GM21786 (cell line): Measurements from ENCODE around the gene KIAA0753.
"Not testable (repeated sequence)": the region's sequence is repeated elsewhere in the genome, so short reads cannot be mapped to it uniquely, and the experiment has no call there.

Experiments
- ATAC-seq: cut with Tn5 transposase; IDR thresholded peaks from one replicate; pipeline ENCODE4 v1.9.1; 2021; ENCODE audit not compliant: unreplicated experiment

KIAA0753 gene

DNA sequence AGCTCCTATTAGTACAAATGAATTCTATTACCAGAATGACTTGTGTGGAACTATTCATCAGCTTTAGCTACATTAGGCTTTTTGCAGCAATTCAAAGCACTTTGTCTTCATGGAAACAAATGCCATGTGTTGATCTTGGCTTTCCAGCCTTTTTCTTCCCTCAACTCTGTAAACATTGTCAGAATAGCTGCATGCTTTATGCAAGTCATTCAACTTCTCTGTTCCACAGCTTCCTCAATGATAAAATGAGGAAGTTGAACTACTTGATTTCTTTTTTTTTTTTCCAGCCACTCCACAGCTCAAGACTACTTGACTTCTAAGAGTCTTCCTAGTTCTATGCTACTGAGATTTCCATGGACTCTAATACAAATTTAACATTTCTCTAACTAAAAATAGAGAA is 41.1 kb downstream of the KIAA0753 start:
- no peak for ATAC-seq

DNA sequence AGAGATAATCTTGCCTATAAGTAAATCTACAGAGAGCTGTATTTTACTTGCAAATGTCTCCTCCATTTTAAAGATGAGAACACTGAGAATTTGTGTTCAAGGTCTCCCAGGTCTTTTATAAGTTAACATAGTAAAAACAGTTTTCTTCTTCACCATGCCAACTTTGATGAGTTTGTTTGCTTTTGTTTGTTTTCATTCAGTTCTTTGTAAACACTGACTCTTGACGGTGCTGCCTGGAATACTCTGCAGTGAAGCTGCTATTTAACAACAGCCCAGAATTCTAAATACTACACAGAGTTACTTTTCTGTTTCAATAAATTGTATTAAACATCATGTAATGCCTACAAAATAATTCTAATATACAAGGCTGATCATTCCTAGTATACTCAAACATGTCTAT is 42.8 kb downstream of the KIAA0753 start:
- no peak for ATAC-seq

DNA sequence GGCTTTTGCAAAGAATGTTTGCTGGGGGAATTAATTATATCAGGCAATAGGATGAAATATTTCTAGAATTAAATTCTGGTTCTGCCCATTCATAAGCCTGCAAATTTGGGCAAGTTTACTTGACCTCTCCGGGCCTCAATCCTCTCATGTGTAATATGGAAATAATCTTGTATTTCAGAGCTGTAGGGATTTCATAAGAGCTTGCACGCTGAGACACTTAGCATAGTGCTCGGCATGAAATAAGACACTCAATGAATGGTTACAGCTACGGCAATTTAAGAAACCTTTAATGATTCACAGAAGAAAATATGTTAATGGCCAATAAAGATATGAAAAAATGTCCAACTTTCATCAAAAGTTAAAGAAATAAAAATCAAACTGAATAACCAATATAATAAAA is 43.6 kb downstream of the KIAA0753 start:
- ATAC-seq = no peak

DNA sequence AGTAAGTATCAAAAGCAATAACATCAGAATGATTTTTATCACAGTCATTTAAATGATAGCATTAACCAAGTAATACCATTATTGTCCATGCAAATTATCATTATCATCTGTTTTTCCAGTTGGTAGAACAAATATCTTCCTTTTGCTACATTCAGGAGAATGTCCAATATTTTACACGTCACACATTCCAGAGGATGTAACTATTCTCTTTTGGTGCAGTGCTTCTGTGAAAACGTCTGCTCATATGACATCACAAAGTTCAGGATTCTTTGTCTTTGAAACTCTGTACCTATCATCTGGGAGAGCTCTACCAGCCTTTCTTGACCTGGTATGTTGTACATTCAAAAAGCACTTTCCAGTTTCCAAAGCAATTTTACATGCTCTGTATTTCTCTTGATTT is 44.0 kb downstream of the KIAA0753 start:
- no peak for ATAC-seq

DNA sequence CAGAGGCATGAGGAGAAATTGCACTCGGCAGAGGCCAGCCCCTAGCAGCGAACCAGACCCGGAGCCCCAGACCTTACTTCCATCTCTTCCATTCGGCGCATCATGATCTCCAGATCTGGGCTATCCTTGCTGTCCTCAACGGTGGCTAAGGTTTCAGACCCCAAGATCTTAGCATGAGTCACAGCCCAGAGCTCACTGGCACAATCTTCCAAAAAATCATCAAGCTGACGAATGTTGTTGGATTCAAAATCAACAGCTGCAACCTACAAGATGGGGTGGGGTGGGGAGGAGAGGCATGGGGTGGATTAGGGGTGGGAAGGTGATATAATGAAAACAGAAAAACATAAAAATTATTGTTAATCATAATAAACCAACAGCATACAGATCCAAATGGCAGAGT is 44.4 kb downstream of the KIAA0753 start:
- ATAC-seq = no peak

DNA sequence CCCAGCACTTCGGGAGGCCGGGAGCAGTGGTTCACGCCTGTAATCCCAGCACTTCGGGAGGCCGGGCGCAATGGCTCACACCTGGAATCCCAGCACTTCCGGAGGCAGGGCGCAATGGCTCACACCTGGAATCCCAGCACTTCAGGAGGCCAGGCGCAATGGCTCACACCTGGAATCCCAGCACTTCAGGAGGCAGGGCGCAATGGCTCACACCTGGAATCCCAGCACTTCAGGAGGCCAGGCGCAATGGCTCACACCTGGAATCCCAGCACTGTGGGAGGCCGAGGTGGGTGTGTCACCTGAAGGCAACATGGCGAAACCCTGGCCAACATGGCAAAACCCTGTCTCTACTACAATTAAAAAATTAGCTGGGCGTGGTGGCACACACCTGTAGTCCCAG is 47.1 kb downstream of the KIAA0753 start:
- not testable (repeated sequence) for ATAC-seq

DNA sequence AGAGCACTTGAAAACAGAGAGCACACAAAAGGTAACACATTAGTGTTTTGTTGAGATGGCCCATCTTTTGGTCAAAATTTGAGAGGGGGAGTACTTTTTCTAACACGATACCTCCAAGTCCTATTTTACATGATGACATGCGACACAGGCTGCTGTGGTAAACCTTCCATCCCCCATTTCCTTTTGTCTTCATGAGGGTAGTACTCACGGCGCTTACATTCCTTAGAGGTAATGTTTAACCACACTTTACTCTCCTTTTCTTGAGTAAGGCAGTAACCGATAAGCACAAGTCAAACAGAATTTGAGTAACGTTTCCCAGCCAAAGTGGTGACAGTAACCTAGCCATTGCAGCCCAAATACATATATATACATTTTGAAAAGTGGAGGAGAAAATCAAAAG is 48.3 kb downstream of the KIAA0753 start:
- no peak for ATAC-seq

DNA sequence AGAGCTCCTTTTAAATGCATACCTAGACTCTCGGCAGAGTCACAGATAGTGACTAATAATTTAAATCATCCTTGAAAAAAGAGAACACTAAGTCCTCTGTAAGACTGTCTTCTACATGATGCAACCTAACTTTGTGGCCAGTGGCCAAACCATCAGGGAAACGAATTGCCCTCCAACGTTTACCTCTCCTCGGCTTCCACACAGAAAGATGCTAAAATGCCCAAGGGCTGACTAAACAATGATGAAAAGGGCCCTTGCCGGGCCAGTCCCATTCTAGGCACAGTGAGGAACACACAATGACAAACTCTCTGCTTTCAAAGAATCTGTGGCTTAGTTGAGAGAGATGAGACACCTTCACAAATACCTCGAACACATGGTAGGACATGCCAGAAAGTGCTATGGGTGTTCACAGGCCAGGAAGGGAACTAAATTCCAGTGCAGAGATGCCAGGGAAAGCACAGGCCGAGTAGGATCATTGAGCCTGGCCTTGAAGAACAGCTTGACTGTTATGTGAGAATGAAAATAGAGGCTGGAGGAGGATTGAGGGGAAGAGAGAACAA is 48.8 kb downstream of the KIAA0753 start:
- no peak for ATAC-seq

DNA sequence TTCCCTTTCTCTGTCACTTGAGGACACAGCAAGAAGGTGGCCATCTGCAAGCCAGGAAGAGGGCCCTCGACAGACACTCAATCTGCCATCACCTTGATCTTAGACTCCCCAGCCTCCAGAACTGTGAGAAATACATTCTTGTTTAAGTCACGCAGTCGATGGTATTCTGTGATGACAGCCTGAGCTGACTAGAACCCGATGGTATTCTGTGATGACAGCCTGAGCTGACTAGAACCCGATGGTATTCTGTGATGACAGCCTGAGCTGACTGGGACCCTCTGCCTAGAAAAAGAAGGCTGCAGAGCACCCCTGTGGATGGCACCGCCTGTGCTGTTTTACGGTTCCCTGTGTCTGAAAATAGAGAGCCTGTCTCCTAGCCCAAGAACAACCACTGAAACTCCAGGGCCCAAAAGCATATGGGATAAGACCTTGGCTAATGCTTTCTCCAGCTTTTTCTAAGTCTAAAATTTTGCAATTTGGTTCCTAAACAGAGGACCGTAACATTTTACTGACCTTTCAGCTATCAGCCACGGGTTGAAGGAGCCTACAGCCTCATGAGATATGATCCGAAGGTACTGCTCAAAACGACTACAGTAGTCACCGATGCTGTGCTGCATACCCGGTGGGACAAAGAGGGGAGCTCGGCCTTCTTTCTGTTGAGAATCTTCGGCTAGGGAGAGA is 51.1 kb downstream of the KIAA0753 start:
- ATAC-seq = no peak

DNA sequence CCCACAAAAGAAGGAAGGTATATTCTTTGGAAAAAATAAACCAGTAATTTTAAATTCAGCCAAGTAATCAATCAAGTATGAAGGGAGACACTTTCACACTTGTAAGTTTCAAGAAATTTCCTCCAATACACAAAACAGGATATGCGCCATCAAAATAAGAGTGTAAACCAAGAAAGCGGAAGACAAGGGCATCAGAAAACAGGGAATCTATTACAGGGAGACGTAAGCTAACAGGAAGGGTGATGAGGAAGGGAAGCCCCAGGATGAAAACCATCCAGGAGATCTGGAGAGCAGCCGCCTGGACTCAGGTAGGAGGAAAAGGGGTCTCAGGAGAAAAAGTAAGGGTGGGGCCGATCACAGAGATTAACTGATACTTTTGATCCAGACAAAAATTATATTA is 52.3 kb downstream of the KIAA0753 start:
- ATAC-seq = no peak

DNA sequence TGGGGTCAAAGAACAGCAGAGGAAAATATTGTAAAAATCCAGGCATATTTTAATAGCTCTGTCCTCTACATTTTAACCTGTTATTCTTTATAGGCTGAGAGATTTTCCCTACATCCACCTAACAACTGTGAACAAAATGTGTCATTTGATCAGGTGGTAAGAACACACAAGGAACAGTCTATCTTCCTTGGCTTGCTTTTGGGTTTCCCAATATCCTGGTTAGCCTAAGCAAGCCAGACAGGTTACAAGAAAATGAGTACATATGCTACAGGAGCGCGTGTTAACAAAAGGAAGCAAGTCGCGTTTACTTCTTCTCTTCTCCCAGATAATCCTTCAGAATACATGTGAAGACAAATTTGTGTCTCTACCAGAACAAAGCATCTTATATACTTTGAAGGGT is 53.2 kb downstream of the KIAA0753 start:
- no peak for ATAC-seq

DNA sequence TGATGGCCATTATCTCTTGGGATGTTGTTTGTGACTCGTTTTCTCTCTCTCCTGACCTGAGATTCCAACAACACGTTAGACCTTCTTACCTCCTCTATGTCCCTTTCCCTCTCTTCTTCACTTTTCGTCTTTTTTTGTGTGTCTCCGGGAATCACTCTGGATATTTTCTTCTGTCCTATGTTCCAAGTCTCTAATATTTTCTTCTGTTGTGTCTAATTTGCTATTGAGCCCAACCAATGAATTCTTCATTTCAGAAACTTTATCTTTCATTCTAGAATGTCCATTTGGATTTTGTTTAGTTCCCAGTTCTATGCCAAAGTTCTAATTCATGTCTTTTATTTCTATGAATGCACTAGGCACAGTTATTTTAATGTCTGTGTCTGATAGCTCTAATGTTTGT is 57.1 kb downstream of the KIAA0753 start:
- no peak for ATAC-seq

DNA sequence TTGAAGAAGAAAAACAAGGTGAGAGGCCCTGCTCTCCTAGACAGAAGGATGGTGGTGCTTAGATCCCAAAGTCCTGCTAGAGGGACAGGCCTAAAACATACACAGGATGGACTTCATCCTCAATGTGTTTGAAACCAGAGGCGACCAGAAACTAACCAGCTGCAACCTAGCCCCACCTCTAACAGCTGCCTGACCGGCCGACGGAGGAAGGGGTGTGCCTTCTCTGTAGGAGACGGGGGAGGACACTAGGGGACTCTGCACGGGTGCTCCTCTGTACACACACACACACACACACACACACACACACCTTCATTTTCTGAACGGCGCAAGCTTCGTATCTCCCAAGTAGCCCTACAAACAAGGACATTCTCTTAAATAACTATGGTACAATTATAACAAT is 59.9 kb downstream of the KIAA0753 start:
- no peak for ATAC-seq

DNA sequence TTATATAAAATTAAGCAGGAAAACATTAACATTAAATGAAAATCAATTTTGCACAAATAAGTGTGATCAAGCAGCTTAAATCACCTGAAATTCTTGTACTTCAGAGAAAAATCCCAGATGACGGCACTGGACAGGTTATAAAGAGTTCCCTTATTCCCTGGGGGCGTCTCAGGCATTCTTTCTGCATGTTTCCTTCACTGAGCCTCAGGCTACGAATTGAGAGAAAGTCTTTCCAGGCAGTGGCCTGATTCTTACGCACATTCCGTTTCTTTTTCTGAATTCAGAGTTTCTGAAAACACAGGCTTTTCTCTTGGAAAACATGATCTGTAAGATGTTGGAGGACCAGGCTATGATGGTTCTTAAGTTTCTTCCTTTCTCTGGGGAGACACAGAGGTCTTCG is 62.0 kb downstream of the KIAA0753 start:
- no peak for ATAC-seq

DNA sequence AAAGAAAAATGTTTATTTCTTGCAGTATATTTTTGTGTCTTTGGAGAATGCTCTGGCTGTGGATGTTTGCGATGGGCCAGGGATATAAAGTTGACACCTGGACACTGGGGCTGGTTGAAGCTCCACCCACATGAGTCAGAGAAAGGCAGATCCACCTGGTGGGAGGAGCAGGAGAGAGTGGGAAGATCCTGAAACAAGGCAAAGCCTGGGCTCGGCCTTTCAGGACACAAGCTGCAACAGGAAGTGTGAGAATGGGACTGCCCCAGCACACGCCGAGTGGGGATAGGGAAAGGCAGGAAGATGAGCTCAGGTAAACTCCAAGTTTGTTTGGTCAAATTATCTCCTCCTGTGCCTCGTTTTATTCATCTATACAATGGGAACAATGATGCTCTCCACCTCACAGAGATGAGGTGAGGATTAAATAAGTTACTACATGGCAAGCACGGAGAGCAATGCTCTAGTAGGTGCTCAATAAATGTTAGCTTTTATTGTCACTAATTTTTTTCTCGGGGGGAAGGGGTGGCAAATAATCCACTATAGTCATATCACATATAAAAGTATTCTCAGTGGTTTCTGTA is 62.7 kb downstream of the KIAA0753 start:
- no peak for ATAC-seq

DNA sequence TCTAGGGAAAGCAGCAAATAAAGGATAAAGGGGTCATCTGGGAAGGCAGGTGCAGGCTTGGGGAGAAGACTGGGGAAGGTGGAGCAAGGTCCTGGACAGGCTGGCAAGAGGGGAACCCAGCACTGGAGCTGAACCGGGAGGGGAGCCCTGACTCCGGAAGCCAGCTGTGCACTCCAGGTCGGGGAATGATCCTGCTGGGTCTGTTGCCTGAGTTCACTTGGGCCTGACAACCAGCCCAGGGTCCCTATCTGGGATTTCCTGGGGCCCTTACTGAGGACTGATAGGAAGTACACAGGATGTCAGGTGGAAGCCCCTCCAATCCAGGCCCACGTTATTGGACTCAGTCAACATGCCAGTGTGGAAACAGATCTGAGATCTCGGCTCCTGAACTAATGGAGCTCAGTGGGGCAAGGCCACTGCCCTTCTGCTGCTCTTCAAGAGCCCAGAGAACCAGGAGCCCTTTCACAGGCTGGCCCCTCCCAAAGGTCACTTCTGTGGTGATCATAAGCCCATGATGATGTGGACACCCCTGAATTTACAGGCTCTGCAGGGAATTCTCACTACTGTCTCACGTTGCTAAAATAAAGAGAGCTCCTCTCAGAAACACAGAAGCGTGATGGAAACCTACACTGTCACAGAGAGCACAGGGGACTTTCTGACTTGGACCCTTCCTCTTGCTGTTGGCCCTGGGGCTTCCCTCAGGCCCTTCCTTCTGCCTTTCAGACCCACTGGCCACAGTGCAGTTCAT is 64.3 kb downstream of the KIAA0753 start:
- ATAC-seq = no peak

DNA sequence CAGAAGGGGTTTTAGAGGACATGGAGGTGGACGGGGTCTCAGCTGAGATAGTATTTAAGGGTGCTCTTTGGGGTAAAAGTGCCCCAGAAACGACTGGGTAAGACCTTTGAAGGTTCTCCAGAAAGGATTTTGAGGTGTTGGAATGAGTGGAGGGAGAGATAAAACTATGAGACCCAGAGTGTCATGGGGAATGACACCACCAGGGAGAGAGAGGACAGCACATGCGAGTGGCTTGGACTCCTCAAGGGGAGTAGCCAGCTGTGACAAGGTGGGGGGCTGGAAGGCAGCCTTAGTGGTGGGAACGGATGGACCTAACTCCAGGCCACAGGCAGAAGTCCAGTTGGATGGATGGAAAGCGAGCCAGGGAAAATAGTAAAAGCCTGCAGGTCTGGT is 64.9 kb downstream of the KIAA0753 start:
- ATAC-seq = no peak

DNA sequence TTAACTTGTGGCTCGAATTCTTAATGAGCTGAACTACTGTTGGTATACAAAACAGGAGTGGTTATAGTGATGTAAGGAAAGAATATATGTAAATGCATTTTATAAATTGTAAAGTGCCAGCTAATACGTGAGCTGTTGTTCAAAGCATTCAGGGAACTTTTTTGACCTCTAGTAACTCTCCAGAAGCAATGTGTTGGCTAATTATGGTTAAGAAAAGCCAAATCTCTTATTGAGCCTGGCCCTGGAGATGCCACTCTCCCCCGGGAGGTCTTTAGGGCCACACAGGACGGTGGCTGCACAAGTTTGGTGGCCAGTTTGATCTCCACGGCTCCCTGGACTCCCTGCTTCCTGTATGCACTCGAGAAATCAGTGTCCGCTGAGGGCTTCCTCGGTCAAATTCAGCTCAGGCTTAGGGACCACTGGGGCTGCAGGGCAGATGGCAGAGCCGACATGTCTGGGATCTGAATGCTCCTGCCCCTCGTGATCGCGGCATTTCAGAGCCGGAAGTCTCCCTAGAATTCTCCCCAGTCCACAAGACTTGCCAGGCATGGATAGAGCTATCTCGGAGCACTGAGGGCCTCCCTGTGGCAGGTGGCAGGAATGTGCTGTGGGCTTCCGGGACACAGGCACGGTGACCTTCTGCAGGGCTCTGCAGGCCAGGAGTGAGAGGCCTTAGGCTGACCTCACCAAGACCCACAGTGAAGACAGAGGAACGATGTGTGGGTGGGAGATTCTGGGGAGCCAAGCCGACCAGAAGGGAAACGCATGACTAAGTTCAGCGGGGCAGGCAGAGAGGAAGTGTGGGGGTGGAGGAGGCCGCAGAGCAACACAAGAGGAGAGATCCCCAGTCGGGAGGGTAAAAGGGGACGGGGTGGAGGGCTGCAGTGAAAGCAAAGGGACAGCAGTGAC is 65.6 kb downstream of the KIAA0753 start:
- no peak for ATAC-seq

DNA sequence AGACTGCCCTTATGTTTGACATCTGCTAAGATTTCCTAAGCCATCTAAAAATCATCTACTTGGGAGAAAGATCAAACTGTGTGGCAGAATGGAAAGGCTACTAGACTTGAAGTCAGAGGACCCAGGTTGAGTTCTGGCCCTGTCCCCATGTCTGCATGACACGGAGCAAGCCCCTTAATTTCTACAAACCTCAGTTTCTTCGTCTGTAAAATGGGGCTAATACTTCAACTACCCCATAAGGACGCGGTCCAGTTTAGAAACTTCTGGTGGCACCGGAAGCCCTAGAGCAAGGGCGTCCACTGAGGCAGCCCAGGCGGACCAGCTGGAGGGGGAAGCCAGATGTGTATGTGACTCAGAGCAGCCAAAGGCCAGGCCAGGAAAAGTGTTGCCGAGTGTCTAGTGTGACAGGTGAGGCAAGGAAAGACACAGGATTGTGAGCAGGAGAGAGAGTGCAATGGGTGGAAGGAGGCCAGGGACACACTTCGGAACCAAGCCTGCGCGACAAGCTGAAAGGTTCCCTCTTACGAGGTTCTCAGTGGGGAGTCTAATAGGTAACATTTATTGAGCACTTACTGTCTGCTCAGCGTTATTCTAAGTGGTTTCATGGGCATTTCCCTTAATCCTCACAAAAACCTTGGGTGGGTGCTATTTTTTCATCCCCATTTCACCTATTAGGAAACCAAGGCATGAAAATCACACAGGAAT is 66.4 kb downstream of the KIAA0753 start:
- ATAC-seq = no peak

DNA sequence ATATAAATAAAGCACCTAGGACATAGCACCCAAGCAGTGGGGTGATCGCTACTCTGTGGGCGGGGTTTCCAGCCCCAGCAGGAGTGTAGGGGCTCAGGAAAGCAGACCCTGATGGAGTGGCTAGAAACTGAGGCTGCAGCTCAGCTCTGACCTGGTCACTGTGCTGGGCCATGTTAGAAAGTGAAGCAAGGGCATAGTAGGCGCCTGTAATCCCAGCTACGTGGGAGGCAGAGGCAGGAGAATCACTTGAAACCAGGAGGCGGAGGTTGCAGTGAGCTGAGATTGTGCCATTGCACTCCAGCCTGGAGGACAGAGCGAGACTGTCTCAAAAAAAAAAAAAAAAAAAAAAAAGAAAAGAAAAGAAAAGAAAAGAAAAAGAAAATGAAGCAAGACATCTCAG is 67.0 kb downstream of the KIAA0753 start:
- not testable (repeated sequence) for ATAC-seq

DNA sequence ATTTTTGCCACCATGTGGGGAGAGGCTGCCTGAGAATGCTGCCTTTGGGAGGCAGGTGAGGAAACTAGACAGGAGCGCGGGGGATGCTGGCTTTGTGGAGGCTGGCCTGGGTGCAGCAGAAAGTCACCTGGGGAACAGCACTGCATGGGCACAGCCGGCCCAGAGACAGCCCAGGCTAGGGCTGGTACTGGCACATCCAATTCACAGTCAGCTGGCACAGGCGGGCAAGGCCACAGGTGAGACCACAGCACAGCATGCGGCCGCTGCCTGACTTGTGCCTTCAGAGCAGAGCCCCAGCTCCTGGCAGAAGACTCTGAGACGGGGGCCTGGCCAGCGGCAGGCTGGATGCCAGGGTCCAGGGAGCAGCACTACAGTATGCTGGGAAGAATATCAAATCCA is 67.5 kb downstream of the KIAA0753 start:
- no peak for ATAC-seq
